Activated CD8-positive, alpha-beta memory T cell treated with anti-CD3 and anti-CD28 coated beads, Interleukin-2, amount 50 U/mL, for 24 hours (primary cell): ENCODE results near the gene ASPG.
"Not testable (repeated sequence)": the region's sequence is repeated elsewhere in the genome, so short reads cannot be mapped to it uniquely, and the experiment has no call there.

Experiments used
- DNase-seq: peaks from one replicate; pipeline ENCODE4 v3.0.0-alpha.2; 2020; ENCODE audit errors: extremely low read depth

ASPG gene

GRCh38 chr14:104147346-104148125 lies 62.0 kb downstream of the ASPG start:
- no peak for DNase-seq

GRCh38 chr14:104148433-104149277 lies 63.2 kb downstream of the ASPG start:
- no peak for DNase-seq

DNA sequence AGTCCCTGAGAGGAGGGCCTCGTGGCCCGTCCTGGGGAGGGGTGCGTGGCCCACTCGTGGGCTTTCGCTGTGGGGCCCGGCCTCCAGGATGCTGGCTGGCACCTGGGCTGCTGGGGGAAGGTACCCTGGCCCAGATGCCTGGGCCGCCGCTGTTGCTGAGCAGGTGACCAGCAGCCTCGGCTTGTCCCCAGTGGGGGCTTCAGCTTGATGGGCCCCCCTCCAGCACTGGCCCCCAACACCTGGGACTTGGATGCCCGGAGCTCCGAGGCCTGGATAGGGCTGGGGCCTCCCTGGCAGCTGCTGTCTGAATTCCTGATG lies 63.7 kb downstream of the ASPG start:
- no peak for DNase-seq

GRCh38 chr14:104149617-104150135 lies 64.2 kb downstream of the ASPG start:
- DNase-seq: no peak

DNA sequence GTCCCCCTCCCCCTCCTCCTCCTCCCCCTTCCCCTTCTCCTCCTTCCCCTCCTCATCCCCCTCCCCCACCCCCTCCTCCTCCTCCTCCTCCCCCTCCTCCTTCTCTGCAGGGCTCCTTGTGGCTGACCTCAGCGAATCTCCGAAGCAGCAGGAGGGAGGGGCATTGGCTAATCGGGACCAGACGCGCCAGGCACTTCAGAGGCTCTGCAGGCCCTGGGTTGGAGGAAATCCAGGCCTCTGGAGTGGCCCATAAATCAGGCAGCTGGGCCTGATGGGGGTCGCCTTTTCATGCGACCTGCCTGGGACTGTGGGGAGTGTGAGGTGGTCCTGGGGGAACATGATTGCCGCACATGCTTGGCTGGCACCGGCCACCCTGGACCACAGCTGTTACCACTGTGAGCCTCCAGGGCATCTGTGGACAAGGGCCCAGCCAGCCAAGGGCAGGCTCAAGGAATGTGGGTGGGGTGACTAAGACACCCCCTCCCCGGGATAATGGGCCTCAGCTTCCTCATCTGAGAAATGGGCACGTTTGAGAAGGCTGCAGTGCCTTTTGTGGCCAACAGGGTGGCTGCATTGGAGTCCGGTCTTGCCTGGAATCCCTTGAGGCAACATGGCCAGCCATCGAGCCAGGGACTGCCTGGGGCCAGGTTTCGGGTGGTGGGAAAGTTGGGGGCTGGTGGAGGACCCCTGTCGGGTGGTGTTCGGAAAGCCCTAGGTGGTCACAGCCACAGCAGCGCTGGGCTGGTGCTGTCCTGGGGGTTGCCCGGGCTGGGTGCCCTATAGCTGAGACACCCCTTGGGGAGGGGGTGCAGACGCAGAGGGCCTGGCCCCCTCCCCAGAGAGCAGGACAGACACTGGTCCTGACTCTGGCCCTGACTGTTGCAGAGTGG lies 64.9 kb downstream of the ASPG start:
- no peak for DNase-seq

DNA sequence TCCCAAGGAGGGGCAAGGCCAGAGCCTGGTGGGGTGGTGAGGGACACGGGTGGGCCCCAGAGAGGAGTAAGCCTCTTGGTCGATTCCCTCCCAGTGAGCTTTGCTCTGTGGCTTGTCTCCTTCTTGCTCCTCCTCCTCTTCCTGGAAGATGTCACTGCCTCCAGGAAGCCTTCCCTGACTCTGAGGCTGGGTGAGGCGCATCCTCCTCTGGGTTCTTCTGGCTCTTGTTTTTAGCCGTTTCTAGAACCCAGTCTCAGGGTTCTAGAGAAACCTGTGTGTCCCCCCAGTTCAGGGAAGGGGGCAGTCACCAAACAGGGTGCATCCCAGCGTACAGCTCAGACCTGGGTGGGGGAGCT lies 65.5 kb downstream of the ASPG start:
- DNase-seq: no peak

- no peak for DNase-seq
Observed at GRCh38 chr14:104151566-104152245, 66.2 kb downstream of the ASPG start.

DNA sequence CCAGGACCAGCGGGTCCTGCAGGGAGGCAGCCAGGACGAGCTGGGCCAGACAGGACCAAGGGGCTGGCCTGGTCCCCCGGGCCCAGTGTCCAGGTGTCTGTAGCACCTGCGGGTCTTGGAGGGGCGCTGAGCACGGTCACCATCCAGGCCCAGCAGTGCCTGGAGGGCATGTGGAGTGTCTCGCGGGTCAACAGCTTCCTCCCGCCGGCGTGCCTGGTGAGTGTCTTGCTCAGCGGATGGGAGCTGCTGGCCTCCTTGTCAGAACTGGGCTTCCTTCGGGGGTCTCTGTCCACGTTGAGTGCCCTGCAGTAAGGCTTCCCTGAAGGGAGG lies 66.7 kb downstream of the ASPG start:
- DNase-seq: no peak

DNA sequence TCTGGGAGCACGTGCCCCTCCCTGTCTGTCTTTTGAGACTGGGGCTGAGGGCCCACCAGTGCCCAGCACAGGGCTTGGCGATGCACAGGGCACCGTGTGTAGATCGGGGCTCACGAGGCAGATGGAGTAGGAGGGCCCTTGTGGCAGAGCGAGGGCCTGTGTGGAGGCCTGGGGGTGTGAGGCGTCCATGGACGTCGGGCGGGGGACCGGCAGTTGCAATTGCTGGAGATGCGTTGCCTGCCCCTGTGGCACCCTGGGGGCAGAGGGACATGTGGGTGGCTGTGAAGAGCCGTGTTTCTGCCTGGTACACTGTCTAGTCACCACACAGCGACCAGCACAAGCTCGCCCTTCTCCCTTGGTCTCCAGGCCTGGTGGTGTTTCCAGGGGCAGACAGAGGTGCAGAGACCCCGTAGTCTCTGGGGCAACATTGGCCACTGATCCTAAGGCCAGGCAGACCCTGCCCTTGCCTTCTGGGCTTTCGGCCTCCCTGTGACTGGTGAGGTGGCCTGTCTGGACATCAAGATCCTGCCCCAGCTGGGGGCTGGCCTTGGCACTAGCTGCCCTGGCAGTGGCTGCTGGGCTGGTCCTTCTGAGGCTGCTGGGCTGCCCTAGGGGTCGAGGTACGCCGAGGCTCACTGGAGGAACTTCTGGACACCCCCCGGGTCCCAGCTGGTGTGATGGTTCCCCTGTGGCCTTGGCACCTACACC lies 67.3 kb downstream of the ASPG start:
- no peak for DNase-seq

DNA sequence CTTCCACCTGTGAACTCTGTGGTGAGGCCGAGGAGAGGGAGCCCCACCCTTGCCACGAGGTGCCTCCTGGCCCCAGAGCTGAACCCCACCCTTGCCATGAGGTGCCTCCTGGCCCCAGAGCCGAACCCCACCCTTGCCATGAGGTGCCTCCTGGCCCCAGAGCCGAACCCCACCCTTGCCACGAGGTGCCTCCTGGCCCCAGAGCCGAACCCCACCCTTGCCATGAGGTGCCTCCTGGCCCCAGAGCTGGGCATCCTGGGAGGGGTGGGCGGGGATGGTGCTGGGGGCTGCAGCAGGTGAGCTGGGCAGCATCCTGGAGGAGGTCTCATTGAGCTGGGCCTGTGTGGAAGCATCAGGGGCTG lies 67.9 kb downstream of the ASPG start:
- DNase-seq: not testable (repeated sequence)

DNA sequence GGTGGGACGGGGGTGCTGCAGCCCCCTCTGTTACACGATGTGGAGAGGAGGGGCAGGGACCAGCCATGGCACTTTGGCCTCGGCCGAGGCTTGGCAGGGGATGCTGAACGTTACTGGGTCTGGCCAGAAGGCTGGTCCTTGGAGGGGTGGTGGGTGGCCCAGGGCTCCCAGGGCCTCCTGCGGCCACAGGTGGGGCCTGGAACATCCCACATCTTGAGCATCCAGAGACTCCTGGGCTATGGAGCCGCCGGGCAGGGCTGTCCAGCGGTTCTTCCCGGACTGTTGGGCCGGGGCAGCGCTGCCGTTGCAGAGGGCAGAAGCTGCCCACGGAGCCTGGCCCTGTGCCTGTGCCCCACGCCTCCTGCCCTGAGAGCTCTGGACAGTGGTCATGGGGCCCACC lies 68.7 kb downstream of the ASPG start:
- DNase-seq: no peak

DNA sequence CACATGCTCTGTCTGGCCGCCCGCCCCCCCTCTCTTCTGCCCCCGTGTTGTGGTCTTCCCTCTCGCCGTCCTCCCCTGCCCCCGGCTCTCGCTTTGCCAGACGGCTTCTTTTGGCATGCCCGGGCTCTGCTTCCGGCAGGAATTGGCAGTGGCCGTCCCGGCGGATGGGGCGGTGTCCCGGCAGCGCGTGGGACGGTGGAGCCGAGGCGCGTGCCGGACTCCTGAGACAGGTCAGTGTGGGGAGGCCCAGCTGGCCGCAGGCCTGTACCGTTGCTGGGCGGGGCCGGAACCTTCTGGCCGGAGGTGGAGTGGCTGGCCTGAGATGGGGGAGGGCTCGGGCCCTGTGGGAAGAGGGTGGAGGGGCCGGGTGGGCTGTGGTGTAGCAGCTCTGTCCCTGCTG lies 70.0 kb downstream of the ASPG start:
- no peak for DNase-seq

DNA sequence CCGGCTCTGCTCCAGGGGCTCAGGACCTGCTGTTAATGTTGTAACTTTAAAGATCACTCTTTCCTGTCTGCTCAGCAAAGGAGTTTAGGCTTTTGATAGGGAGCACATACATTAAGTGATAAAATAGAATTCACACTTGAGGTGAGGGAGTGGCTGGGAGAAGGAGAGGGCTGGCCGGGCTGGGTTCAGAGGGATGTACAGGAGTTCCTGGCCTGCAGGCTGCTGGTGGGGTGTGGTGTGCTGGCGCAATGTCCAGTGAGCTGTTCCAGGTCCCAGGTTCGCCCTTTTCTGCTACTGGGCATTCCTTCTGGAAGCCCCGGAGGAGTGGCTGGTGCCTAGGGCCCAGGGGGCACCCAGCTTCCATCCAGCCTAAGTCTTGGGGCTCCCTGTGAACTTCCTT lies 70.6 kb downstream of the ASPG start:
- DNase-seq: no peak

DNA sequence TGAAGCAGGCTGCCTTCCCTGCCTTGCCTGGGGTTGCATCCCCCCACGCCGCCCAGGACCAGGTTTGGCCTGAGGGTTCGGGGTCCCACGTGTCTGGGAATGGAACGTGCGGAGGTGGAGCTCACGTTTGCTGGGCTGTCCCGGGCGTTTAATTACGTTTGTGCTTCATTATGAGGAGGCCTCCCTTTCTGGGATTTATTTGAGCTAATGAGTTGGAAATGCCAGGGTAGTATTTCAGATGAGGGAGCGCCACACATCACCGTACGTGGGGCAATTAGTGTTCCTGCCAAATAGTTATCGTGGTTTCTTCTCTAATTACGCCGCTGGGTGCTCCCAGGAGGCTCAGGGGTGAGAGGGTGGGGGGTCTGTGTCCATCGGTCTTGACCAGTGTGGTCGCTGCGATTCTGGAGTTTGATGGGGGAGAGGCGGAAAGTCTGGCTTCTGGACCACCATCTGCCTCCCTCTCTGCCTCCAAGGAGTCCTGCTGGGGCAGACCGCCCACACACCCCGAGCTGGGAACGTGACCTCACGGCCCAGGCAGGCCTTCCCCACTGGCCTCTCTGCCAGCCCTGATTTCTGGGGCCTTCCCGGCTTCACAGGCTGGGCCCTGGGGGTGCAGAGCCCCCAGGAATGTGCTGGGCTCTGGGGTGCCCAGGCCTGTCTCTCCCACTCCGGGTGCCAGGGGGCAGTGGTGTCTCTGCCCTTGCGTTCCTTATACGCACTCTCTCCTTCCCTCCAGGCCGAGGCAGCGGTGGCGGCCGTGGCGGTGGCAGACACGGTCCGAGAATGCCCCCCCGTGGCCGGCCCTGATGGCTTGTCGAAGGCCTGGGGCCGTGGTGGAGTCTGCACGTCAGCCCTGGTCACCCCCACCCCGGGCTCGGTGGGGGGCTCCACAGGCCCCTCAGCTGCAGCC lies 71.8 kb downstream of the ASPG start:
- DNase-seq: no peak

GRCh38 chr14:104158827-104159798 lies 73.6 kb downstream of the ASPG start:
- no peak for DNase-seq

DNA sequence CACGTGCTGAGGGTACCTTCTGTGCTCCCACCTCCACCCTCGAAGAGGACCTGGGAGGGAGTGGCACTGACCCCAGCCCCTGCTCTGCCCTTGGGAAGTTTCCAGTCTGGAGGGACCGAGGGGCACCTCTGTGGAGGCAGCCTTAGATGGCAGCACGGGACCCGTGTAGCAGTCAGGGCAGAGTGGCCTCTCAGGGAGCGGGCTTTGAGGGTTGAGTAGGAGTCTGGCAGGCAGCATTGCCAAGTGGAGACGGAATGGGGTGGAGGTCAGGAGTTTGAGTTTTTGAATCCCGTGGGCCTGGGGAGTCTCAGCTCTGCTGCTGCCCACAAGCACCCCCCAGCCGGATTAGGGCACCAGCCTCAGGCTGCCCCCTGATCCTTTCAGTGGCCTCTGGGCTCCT lies 74.5 kb downstream of the ASPG start:
- no peak for DNase-seq

DNA sequence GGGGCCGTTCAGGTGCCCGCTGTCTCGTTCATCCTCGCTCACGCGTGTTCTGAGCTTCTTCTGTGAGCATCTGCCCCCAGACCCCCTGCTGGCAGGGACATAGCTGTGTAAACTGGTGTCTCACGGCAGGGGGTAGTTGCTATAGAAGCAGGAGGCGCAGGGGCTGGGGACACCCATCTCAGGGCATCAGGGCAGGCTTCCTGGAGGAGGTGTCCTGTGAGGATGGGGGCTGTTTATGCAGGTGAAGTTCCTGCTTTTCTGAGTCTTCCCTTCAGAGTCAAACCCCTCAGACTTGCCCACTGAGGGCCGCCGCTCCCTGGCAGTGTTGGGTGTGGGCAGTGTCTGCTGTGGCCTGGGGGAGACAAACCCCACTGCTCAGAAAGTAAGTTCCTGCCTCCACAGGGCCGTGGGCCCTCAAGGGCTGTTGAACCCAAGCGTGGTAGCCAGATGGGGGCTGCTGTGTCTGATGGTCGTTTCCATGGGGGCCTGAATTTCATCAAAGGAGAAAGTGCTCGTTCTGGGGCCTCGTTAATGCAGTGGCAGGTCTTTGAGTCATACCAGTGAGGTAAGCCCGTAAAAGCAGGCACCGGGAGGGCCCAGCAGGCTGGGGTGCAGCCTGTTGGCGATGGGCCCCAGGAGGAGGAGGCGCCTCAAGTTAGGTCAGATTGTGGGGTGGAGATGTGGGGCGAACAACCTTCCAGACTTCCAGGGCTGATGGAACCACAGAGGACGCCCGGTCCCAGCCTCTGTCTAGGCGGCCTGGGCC lies 76.3 kb downstream of the ASPG start:
- no peak for DNase-seq

DNA sequence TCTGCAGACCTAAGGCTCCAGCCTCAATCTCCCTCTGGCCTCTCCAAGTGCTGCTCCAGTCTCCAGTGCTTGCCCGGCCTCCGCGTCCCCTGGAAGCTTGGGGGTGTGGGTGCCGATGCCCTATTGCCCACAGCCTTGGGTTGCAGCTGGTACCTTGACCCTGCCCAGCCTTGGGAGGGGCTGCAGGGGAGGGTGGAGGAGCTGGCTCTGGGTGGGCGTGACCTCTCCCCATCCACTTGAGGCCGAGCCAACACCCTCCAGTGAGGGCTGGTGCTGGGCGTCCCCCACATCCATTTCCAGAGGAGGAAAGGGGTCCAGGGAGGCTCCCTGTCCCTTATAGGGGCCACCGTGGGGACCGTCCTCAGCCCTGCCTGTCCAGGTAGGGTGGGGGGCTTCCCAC lies 77.0 kb downstream of the ASPG start:
- DNase-seq: no peak
